GM21390 (cell line): ENCODE results near the gene VGLL3.

ENCODE experiments used
- ATAC-seq: cut with Tn5 transposase; IDR thresholded peaks from one replicate; pipeline ENCODE4 v1.9.1; 2021; ENCODE audit not compliant: unreplicated experiment

The VGLL3 gene

GRCh38 chr3:86951322-86951721, 39.6 kb downstream of the VGLL3 start:
- ATAC-seq: no peak

- no peak for ATAC-seq
Observed at GRCh38 chr3:86950717-86951116, 40.2 kb downstream of the VGLL3 start.

DNA sequence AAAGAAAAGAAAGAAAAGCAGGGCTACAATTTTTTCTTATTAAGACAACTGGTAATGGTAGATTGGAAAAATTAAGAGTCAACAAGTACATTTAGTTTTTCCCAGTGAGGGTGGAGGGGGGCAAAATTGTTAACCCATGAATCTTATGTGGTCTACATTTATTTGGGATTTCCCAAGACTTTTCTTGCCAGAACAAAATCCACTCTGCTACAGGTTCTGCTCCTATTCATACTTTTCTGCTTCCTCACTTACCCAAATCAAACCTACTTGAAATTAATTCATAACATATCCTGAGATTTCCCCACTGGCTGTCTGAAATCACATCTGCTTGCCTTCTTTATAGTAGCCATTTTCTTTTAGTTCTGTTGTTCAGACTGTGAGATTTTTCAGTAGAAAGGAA, 41.1 kb downstream of the VGLL3 start:
- ATAC-seq: no peak

DNA sequence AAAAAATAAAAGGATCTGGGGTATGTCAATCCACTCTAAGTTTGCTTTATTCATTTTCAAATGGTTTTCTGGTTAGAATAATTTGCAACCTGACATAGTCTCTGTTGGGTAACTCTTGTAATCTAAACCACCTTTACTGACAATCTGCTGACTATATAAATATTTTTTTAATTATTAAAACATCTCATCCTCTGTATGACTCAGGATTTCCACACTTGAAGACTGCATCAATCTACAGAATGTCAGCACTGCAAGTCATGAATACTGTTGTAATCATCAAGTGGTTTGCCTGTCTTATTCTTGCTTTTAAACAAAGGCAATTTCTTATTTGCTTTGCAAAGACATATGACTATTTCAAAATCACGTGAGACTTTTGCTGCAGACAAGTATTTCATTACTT, 42.1 kb downstream of the VGLL3 start:
- ATAC-seq: no peak

DNA sequence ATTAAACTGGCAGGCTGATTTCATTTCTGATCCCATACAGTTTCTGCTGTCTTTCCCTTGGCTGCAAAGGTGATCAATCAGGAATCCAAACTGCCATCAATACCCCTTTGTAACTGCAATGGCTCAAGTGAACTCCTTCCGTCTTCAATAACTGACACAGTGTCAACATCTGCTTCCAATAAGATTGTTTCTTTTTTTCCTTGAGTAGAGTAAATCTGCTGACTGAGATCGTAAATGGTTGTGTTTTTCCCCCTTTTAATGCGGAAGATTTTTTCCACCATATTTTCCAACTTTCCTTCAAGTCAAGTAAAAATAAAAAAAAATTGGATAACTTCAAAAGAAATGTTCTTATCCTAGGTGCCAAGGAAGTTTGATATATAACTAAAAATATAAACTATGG, 48.7 kb downstream of the VGLL3 start:
- no peak for ATAC-seq

DNA sequence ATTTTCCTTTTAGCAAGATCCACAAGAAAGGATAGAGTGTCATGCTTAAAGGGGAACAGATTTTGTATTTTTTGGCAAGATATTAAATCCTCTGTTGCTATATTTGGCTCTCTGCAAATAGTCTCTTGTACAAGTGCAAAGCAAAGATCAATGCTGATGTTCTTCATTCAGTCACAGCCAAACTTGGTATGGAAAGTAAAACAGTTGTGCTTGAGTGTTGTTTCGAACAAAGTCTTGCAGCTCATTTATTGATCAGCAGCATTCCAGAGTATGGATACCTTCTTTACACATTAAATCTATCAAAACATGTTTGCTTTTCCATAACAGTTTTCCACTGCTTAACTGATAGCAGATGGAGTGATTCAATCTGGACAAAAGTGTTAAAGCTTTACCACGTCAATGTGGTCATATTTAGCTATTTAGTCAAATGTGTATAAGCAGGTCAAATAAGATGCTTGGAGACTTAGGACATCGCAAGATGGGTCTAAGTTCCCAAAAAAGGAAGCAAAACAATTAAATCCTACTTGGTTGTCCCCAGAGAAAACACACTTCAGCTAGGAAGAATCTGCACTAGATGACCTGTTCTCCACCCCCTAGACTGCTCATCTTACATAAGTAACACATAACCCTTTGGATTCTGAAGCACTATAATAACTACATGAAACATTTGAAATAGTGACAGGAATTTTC, 52.4 kb downstream of the VGLL3 start:
- no peak for ATAC-seq

- no peak for ATAC-seq
Observed at GRCh38 chr3:86937306-86937791, 53.6 kb downstream of the VGLL3 start.

GRCh38 chr3:86934851-86935250, 56.1 kb downstream of the VGLL3 start:
- no peak for ATAC-seq

DNA sequence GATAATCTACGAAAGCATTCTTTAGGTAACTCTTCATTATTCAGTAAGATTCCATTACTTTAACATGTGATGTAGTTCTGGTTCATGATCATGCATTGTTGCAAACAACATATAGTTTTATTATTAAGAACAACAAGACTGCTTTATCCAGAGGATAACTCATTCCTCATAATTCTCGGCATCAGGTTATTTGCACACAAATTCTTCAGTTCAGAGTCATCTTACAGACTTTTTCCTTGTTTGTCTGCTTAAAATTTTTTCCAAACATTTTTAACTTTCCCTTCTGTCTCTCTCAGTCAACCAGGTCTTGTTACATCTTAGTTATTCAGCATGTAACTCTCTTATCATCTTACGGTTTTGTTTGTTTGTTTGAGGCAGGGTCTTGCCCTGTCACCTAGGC, 60.1 kb downstream of the VGLL3 start:
- ATAC-seq: no peak

- no peak for ATAC-seq
Observed at GRCh38 chr3:86930181-86930580, 60.8 kb downstream of the VGLL3 start.

DNA sequence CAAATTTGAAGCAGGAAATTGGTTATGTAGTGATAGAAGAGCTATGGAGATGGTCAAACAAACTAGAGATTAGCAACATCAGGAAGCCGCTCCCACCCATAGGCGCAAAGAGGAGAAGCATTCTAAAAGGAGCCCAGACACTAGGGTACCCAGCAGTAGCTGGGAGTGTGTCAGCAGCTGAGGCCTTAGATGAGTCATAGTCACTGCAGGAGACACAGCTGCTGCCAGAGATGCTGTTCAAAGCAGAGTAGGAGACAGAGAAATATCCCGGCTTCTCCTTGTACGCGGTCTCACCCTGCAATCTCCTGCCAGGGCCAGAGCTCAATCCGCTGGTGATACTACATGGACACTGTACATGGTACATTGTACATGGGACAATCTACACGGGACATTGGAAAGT, 61.9 kb downstream of the VGLL3 start:
- no peak for ATAC-seq

GRCh38 chr3:86923071-86923491, 67.9 kb downstream of the VGLL3 start:
- ATAC-seq: no peak

DNA sequence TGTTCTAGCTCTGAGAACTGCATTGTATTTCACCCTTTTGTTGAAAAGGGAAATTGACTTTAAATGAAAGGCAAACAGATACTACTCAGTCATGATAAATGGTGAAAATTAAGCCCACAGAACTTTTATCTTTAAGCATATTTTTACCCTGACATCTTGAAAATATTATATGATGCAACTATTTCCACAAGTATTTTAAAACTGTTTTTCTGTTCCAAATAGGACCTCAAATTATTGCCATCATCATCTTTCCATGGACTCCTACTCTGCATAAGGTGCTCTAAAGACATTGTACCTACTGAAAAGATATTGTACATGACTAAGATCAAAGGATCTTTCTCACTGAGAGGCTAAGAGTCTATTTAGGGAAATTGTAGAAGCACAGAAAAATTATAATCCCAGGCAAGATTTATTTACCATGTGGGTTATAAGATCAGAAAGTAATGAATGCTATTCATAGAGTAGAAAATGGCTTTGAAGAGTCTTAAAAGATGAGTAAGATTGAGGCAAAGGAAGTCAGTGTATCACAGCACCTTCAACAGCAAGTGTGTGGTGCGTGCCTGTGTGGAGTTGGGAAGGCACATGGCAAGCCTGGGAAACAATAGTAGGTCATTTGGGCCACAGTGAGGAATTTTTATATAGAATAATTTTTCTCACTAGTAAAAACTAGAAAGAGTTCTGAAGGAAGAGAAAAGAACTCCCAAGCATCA, 68.8 kb downstream of the VGLL3 start:
- ATAC-seq: no peak

- ATAC-seq: no peak
Observed at GRCh38 chr3:86914670-86915069, 76.3 kb downstream of the VGLL3 start.

- no peak for ATAC-seq
Observed at GRCh38 chr3:86913160-86913559, 77.8 kb downstream of the VGLL3 start.

DNA sequence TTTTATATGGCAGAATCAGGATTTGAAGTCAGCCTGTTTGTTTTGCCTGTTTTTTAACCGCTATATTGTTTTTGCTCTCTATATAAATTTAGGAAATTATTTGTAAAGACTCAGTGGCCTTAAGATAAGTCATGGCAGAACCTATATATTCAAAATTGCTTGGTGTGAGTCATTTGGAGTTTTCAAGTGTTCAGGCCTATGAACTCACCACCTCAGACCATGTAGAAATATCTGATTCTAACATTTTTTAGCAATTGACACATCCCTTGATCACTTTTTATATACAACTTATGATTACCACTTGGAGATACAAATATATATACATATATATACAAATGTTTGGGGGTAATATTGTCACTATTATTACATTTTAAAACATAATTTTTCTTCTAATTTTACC, 95.7 kb downstream of the VGLL3 start:
- no peak for ATAC-seq

GRCh38 chr3:86890741-86891396, 100.1 kb downstream of the VGLL3 start:
- ATAC-seq: no peak
